GM21723 (cell line): ENCODE data around the gene RPLP1.

Experiments used
- ATAC-seq: cut with Tn5 transposase; IDR thresholded peaks from one replicate; pipeline ENCODE4 v1.9.1; 2021; ENCODE audit warnings: mild to moderate bottlenecking, moderate library complexity; ENCODE audit not compliant: unreplicated experiment

RPLP1 gene

DNA sequence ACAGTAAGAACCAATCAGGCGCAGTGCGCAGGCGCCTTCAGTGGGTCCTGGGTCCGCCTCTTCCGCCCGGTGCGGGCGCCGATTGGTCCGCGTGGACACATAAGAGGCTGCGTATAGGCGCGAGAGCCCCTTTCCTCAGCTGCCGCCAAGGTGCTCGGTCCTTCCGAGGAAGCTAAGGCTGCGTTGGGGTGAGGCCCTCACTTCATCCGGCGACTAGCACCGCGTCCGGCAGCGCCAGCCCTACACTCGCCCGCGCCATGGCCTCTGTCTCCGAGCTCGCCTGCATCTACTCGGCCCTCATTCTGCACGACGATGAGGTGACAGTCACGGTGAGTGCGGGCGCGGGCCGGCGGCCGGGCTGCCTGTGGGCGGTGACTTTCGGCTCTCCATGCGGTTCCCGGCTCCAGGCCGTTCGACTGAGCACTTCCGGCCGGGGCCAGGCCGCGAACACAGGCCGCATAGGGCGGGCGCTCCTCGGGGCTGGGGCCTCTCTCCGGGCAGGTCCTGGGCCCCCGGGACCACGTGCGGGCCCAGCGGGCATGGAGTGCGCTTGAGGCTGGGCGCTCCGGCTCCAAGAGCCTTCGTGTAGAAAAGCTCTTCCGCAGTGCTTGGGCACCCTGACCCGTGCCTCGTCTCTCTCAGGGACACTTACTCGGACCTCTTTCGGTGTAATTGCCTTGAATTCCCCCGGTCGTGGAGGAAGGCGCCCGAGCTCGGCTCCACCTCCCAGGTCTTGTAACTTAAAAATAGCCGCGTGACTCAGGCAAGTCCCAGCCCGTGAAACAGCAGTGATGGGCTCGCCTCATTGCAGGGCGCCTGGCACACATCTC is at the start of gene RPLP1:
Gene RPLP1 (plus strand): TSS at position 127 of the 830 bp plus-strand sequence. CDS start 131 bp downstream, at position 258.
- peak; percentile 83 for ATAC-seq

DNA sequence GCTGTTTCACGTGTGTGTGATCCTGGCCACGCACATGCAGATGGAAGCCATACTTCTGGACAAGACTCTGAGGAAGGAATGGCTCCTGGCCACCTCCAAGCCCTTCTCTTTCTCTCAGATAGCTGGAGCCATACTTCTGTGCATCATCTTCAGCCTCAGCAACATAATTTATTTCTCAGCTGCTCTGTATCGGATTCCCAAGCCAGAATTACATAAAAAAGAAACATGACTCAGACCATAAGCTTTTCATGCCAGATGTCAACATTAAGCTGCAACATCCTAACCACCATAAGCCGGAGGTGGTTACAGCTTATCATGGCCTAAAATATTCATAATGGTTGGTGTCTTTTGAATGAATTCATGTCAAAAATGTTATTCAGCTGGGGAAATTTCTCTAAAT is 49.0 kb upstream of the RPLP1 start:
- ATAC-seq: no peak

DNA sequence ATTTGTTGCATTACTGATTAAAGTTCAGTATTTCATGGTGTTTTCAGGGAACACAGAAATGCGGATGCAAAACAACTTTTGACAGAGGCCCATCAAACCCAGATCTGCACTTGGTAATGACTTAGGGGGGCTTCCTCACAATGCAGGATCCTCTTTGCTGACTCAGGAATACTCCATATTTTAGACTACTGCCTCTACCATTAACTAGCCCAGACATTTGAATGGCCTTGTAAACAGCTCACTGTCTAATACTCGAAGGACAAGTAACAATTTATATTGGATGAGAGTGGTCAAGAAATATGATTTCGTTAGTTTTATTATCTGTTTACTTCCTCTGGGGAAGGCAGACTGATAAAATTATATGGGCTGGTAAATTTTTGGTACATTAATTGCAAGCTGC is 47.5 kb upstream of the RPLP1 start:
- ATAC-seq: no peak

DNA sequence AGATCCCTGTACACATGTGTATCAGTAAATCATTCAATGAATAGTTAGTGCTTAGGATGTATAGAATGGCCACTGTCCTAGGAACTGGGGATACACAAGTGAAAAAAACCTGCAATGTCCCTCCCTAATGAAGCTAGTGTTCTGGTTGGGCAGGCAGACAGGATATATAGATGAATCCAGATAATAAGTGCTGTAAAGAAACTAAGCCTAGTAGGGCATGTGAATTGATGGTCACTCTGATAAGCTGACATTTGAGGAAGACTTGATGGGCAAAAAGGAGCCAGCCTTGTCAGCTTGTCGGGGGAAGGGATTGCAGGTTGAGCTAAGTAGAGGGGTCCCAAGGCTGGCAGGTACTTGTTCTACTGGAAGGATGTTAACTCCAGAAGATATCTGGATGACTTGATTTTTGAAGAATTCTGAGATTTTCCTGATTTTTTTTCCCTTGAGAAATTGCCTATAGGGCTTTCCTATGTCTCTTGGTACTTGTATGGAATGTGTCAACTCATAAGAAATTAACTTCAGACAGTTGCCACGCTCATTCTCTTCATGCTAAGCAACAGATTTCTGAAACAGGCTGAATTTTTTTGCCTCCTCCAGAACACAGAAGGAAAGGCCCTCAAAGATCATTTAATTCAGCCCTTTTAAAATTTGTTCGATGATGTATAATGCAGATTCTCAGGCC is 44.8 kb upstream of the RPLP1 start:
- ATAC-seq: no peak

DNA sequence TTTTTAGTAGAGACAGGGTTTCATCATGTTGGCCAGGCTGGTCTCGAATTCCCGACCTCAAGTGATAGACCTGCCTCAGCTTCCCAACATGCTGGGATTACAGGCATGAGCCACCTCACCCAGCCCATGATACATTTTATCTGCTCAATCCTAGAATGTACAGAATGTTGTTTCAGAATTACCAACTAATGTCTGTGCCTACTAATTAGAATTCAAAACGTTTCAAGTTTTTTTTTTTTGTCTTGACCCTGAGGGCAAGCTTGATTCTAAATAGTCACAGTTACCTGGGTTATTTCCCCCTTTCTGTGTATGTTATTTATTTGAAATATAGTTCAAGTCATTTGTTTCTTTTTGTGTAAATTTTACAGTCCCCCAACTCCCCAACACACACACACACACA is 43.8 kb upstream of the RPLP1 start:
- no peak for ATAC-seq

DNA sequence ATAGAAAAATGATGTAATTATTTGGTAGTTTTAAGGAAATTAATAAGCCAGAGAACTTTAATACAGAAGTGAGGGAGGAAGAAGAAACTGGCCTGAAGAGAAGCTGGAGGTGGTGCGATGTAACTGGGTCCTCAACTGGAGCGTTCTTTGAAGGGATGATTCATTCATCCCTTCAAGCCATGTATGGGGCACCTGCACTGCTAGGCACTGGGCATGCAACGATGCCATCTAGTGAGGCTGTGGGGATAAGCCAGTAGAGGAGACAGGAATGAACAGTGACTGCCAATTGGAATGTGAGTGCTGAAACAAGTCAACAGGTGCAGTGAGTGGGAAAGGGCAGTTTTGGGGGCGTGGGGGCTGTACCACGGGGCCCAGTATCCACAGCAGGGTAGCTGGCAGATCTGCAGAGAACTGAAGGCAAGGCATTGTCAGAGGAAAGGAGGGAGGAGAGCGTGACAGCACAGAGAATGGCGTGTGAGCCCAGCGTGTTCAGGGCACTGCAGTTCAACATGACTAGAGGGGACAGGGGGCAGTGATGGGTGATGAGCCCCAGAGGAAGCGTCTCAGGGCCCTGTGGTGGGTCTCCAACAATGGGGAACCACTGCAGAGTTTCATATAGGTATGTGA is 42.3 kb upstream of the RPLP1 start:
- ATAC-seq: no peak

DNA sequence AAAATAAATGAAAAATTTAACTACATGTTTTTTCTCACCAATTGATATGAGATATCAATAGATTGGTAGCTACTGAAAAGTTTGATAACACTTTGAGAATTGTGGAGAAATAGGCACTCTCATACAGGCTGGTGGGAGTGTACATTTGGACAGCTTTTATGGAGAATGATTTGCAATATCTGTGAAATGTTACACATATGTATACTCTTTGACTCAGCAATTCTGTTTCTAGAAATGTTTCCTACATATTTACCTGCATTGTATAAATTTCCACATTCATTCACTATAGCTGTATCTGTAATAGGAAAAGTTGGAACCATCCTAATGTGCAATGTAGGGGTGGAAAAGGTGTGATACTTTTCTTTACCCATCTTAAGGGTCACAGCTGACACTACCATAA is 40.3 kb upstream of the RPLP1 start:
- ATAC-seq: no peak

DNA sequence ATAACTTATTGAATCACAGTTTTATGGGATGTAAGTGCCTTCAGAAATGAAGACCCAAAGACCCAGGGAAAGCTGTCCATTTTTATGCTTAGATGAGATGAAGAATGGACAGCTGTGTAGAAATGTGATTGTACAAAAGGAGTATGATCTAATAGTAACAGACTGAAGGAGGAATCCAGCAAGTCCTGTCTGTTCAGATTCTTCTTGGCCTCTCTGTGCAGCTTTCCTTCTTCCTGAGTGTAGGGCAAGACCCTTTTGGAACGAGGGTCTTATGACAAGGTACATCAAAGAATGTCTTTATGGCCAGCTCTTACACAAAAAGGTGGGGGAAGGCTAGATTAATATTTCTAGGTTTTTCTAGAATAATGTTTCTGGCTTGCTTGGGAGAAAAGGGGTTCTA is 39.9 kb upstream of the RPLP1 start:
- ATAC-seq: no peak

DNA sequence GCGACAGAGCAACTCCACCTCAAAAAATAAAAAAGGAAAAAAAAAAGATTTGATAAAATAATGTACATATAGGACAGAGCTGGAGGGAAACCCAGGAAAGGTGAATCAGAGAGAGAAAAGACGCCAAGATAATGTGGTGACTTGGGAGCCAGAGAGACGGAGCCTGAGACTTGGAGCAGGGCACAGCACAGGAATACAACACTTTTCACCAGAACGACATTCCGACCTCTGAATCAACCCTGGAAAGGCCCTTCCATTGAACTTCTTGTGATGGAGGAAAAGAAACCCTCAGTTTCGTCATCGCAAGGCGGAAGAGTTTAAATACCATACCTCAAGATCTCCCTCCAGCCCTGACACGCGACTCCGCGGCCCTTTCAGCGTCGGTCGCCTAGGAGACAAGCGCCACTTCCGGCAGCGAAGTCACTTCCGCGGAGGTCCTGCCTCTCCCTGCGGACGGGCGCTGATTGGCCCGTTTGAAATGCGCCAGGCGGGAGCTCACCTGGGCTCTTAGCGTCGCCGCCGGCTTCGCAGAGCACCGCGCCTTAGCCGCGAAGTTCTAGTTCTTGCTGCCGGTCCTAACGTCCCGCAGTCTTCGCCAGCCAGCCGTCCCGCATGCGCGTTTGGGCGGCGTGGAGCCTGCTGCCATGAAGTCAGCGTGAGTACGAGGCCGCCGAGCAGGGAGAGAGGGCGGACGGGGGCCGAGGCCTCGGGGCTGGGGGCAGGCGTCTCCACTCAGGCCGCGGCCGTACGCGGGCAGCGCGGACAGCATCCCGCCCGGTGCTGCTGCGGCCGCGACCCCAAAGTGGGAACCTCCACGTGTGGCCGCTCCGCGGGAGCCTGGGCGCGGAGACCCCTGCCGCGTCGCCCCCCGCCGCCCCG is 38.6 kb upstream of the RPLP1 start, which contains the start of gene KIF23:
Gene KIF23 (plus strand): TSS at position 528 of the 879 bp plus-strand sequence. CDS start 117 bp downstream, at position 645.
- peak; percentile 94 for ATAC-seq

DNA sequence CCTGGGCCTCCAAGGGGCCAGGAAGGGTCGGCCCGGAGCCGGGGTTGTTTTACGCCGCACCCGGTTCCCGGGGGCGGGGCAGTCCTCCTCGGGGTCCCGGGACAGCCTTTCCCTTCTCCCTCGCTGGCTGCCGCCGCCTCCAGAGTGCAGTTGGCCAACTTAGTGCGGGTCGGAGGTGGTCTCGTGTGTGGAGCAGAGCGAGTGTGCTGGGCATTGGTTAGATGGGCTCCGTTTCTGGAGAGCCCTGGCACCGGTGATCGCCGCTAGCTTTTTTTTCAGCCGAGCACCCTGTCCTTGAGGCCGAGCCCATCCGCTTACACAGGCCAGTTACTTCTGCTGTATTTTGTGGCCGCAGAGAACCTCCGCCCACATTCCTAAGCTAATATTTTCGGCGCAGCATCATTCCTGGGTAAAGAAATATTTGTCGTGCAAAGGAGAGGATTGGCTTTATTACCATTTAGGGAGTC is 37.9 kb upstream of the RPLP1 start:
- ATAC-seq: peak; percentile 29

DNA sequence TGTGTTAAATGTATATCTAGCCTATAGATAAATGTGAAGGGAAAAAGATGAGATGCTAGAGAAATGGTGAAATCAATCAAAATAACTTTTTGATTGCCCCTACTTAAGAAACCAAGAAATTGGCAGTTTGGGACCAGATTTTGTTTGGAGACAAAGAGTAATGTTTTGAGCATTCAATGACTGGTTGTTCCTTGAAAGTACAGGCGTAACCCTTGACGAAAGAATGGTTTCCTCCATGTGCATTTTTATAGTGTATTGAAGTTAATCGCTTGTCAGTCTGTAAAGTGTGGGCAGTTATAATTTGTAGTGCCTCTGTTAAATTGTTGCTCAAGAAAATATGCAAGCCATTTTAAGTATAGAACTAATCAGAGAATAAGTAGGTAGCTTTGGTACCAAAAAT is 37.2 kb upstream of the RPLP1 start:
- no peak for ATAC-seq

DNA sequence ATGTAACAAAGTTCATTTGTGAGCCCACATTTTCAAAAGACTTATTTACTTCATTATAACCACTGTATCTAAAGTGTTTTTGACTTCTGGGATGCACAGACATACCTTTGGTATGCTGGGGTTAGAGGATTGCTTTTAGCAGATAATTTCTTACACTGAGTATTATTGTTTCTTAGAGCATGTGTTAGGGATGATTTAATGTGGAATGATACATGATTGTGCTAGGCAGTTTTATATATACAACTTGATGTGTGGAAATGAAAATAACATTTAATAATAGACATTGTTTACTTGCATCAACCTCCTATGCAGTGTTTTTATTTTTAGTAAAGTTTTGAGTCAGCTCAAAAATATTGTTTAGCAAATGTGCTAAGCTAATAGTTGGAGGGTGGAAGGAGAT is 35.0 kb upstream of the RPLP1 start:
- no peak for ATAC-seq

DNA sequence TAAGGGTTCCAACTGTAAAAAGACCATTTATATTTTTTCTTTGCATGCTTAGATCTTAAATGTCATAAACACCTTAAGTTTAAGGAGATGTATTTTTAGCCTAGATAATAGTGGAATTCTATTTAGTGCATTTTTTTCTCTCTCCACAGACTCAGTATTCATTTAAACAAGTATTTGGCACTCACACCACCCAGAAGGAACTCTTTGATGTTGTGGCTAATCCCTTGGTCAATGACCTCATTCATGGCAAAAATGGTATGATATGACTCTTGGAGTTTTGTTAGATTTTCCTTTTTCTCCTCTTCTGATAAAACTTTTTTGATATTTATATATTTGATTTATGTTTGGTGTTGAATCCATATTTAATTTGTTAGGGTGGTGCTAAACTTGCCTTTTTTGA is 31.1 kb upstream of the RPLP1 start:
- no peak for ATAC-seq

DNA sequence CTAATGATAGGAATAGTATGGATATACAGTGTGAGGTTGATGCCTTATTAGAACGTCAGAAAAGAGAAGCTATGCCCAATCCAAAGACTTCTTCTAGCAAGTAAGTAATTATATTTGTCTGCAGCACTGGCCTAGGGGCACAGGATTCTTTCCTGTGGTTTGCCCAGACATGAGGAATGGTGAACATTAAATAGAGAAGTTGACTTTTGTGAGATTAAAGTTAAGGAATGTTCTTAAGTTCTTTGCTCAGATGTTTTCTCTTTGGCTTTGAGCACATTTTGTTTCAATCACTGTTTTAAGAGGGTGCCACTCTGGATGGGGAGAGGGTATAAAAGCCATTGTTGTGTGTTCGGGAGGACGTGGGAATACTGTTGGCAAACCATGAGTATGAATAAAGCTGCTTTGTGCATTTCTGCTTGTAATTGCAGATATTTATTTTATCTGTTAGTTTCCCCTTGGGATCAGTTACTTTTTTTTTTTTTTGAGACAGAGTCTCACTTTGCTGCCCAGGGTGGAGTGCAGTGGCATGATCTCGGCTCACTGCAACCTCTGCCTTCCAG is 30.2 kb upstream of the RPLP1 start:
- no peak for ATAC-seq

DNA sequence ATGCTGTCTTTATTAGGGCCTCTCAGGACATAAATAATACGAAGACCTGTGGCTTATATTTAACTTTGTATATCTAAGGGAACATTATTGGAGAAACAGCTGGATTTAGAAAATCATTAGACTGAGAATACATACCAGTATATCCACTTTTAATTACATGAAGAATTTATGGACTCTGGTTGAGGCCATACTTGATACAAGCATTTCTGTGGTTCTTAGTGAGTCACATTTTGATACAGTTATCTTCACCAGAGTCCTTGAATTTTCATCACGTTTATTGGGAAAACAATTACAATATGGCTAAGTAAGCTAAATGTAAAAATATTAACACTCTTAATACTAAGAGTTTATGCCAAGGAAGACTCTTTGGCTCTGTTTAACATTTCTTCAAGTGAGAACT is 28.6 kb upstream of the RPLP1 start:
- no peak for ATAC-seq

DNA sequence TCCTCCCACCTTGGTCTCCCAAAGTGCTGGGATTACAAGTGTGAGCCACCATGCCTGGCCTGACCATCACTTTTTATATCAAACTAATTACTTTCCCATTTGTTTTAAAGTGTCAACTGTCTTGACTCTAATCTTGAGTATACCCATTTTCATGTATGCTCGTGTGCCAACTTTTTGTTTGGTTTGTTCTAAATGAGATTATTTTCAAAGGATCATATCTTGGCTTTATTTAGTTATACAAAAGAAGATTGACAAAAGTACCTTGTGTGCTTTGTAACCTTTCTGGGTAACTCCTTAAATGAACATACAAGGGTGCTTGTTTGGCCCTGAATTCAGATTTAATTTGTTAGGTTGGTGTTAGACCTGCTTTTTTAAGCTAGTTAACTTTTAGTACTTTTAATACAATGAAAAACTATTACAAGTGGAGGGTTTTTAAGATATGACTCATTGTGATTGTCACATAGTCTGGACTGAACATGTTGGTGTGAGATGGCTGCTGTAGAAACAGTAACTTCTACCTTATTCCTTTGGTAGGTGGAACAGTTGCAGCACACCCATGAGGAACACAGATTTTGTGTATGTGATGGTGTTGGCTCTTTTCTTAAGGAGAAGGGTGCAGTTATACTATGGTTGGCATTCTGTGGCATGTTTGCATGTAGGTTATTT is 27.7 kb upstream of the RPLP1 start:
- no peak for ATAC-seq

DNA sequence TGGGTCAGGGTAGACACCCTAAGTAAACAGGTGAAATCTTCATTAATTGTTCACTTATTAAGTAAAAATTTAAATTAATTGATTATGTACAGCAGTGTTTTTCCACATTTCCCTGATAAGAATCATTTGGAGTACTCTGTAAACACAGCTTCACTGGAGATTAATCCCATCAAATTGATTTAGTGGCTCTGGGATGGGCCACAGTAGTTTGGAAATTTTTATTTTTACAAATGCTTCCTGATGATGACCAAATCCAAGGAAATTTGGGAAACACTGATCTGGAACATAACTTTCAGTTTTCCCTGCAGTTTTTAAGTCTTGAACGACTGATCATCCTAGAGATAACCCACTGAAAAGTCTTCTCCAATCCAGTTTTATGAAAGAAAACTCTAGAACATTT is 18.8 kb upstream of the RPLP1 start:
- ATAC-seq: no peak

DNA sequence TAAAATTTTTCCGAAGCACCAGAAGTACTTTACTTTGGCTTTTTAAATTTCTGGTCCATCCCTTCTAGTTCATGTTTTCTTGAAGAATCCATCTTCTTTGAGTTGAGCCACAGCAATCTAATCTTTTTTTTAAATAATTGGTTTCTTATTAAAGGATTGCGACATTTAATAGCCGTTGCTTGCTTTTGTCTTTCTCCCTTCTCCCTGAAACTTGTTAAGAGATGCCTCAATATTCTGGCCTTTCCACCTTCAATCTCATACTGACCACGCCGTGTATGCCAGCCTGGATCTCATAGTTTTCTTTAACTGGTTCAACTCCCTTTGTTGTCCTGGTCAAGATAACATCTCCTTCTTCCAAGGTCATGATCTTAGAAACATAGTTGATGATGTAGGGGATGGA is 18.4 kb upstream of the RPLP1 start:
- ATAC-seq: no peak

DNA sequence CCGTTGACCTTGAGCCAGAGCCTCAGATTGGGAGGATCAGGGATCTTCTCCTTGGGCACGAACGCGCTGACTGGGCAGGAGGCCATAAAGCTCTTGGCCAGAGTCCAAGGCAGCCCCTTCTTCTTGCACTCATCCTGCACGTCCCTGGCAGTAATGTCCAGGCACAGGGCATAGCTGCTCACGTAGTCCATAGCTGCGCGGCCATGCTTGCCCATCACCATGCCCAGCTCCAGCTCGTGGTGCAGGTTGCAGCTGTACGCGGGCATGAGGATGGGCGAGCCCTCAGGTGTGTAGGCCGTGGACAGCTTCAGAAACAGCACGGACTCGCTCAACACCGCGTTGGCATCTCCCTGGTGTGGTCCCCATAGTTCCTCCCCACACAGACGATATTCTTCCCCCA is 17.9 kb upstream of the RPLP1 start:
- ATAC-seq: no peak

DNA sequence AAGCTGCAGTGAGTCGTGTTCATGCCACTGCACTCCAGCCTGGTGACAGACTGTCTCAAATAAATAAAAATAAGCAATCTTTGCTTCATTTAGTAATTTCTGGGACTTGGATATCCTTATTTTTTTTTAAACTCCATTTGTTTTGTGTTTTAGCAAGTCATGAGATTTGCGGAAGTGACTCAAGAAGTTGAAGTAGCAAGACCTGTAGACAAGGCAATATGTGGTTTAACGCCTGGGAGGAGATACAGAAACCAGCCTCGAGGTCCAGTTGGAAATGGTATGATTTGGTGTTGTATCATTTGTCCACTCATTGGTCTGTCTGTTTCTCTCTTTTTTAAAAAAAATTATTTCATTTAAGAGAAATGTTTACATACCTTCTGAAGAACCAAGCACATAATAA is 16.6 kb upstream of the RPLP1 start:
- no peak for ATAC-seq
